ENCODE data around the gene DES.

The DES gene

DNA sequence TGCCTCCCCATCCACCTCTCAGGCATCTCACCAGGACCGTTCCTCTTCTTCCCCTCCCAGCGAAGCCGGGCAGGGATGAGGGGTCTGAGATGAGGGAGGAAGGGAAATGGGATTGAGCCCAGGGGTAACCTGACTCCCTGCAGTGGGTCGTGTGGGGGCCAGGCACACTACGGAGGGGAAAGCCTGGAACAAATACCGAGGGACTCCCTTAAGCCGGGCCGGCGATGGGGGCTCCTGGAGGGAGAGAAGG is 16.2 kb downstream of the DES start:
- H3K4me3 ChIP-seq, result peak overlapping the region; percentile 45 to 47
- peak overlapping the region; percentile 96 to 97 for H3K27ac ChIP-seq

DNA sequence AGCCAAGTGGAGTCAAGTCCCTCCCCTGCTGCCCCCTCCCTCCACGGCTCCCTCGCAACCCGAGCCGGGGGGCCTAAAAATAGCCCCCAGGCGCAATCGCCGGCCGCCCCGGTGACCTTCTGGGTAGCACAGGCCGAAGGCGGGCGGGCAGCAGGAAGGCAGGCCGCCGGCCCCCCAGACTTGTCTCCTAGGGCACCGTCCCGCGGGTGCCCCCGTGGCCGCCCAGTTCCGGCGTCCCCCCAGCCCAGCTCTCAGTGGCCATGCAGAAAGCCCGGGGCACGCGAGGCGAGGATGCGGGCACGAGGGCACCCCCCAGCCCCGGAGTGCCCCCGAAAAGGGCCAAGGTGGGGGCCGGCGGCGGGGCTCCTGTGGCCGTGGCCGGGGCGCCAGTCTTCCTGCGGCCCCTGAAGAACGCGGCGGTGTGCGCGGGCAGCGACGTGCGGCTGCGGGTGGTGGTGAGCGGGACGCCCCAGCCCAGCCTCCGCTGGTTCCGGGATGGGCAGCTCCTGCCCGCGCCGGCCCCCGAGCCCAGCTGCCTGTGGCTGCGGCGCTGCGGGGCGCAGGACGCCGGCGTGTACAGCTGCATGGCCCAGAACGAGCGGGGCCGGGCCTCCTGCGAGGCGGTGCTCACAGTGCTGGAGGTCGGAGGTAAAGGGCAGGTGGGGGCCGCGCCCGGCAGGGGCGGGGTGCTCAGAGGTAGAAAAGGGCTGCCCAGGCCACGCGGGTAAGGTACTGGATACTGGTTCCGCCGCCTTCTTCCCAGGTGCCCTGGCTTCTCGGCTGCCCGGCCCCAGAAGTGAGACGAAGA is 16.7 kb downstream of the DES start, which contains the start of gene SPEG:
SPEG (plus strand) TSS at position 126 of the 808 bp plus-strand sequence; CDS start at position 261, 135 bp downstream.
- peak within 1 kb of the TSS; percentile 45 to 47 for H3K4me3 ChIP-seq
- H3K36me3 ChIP-seq, result no peaks in the 10 kb centered on the region
- no peaks in the 10 kb centered on the region for H3K27me3 ChIP-seq
- peak within 1 kb of the TSS; percentile 96 to 97 for H3K27ac ChIP-seq
- TF ChIP-seq, protein P1, sequence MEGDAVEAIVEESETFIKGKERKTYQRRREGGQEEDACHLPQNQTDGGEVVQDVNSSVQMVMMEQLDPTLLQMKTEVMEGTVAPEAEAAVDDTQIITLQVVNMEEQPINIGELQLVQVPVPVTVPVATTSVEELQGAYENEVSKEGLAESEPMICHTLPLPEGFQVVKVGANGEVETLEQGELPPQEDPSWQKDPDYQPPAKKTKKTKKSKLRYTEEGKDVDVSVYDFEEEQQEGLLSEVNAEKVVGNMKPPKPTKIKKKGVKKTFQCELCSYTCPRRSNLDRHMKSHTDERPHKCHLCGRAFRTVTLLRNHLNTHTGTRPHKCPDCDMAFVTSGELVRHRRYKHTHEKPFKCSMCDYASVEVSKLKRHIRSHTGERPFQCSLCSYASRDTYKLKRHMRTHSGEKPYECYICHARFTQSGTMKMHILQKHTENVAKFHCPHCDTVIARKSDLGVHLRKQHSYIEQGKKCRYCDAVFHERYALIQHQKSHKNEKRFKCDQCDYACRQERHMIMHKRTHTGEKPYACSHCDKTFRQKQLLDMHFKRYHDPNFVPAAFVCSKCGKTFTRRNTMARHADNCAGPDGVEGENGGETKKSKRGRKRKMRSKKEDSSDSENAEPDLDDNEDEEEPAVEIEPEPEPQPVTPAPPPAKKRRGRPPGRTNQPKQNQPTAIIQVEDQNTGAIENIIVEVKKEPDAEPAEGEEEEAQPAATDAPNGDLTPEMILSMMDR (IDR thresholded peaks at IDR 0.05), result no peak
- no peak for DNase-seq
- intact Hi-C loops (cut with DNase I; ENCODE audit: low total_unique reads), result loop anchor here (2.0 to 5.0 kb wide), 2 partner anchors 18 to 1382 kb away; no protein-coding TSS in a partner anchor
- H3K4me1 ChIP-seq, result peaks cover 0 to 86% (median 32%) of the 10 kb centered on the region in 4 donors
- H3K9me3 ChIP-seq, result no peaks in the 10 kb centered on the region

More for the DNA sequence above, 16.2 kb downstream of the DES start:
- H3K9me3 ChIP-seq, result no peaks in the 10 kb centered on the region
- TF ChIP-seq, protein P1 (IDR thresholded peaks at IDR 0.05), result no peak
- DNase-seq, result no peak
- H3K27me3 ChIP-seq, result no peaks in the 10 kb centered on the region
- peaks cover 0 to 82% (median 32%) of the 10 kb centered on the region in 4 donors for H3K4me1 ChIP-seq
- intact Hi-C loops (cut with DNase I; ENCODE audit: low total_unique reads), result loop anchor here (2.0 kb wide), 1 partner anchor 18 kb away; no protein-coding TSS in a partner anchor
- no peaks in the 10 kb centered on the region for H3K36me3 ChIP-seq

DNA sequence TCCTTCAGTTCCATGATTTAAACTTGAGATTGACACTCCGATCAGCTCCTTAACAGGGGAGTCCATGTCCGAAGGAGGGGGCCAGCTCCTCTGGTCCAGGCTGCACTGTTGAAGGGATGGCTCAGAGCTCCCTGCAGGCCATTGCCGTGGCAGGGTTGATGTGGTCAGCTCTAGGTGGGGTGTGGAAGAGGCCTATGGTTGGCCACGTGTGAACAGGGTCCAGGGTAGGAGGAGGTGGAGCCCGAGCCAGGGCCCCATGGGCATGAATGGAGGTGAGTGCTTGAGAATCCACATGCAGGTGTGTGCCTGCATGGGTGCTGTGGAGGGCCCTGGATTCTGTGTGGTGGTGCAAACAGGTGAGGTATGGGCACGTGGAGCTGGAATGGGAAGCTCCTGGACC is 17.5 kb downstream of the DES start:
- no peaks in the 10 kb centered on the region for H3K36me3 ChIP-seq
- H3K27me3 ChIP-seq, result no peaks in the 10 kb centered on the region
- DNase-seq, result no peak
- H3K27ac ChIP-seq, result peak overlapping the region; percentile 96 to 97
- H3K4me3 ChIP-seq, result peak overlapping the region; percentile 45 to 47
- H3K4me1 ChIP-seq, result peaks cover 0 to 86% (median 30%) of the 10 kb centered on the region in 4 donors
- TF ChIP-seq, protein P1 (IDR thresholded peaks at IDR 0.05), result no peak
- intact Hi-C loops (cut with DNase I; ENCODE audit: low total_unique reads), result loop anchor here (2.0 to 5.0 kb wide), 2 partner anchors 17 to 1382 kb away; no protein-coding TSS in a partner anchor
- H3K9me3 ChIP-seq, result no peaks in the 10 kb centered on the region

DNA sequence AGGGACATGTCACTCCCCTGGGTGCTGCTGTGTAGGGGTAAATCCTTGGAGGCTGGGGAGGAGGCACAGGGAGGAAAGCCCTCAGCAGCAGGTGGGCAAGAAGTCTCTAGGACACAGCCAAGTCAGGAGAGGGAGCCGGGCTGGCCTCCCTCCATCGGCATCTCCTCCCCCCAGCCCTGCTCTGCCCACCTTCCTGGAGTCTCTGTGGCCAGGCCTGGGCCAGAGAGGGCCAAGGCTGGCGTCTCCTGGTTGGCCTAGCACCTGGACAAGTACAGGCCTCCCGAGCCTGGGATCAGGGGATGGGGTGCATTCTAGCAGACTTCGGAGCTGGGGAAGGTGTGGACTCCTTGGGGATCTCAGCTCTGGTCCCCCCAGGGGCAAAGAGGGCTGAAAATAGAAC is 18.3 kb downstream of the DES start:
- intact Hi-C loops (cut with DNase I; ENCODE audit: low total_unique reads), result loop anchor here (5.0 kb wide), 1 partner anchor 1381 kb away; no protein-coding TSS in a partner anchor
- no peaks in the 10 kb centered on the region for H3K36me3 ChIP-seq
- peaks cover 0 to 87% (median 36%) of the 10 kb centered on the region in 4 donors for H3K4me1 ChIP-seq
- H3K4me3 ChIP-seq, result no peak overlapping the region
- H3K27me3 ChIP-seq, result no peaks in the 10 kb centered on the region
- DNase-seq, result peak in 1 of 2 donors; percentile 63
- TF ChIP-seq, protein P1 (IDR thresholded peaks at IDR 0.05), result no peak
- H3K27ac ChIP-seq, result peak overlapping the region; percentile 96 to 97
- no peaks in the 10 kb centered on the region for H3K9me3 ChIP-seq

DNA sequence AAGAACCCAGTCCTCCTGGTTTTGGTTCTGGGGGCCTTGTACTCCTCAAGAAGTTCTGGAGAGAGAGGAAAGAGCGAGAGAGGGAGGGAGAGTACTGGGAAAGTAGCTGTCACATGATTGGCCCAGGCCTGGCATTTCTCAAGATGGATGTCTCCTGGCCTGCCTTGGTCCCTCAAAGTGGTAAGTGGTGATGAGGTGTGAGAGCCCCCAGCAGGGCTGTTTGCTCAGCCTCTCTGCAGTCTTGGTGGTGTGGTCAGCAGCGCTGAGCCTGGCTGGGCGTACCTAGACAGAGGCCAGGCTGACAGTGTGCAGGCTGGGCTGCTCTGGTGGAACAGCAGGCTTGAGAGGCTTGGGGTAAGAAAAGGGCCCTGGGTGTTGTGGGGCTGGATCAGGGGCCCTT is 19.0 kb downstream of the DES start:
- no peaks in the 10 kb centered on the region for H3K9me3 ChIP-seq
- TF ChIP-seq, protein P1 (IDR thresholded peaks at IDR 0.05), result no peak
- H3K36me3 ChIP-seq, result no peaks in the 10 kb centered on the region
- DNase-seq, result peak in 1 of 2 donors; percentile 20
- H3K4me1 ChIP-seq, result peaks cover 0 to 86% (median 37%) of the 10 kb centered on the region in 4 donors
- intact Hi-C loops (cut with DNase I; ENCODE audit: low total_unique reads), result loop anchor here (5.0 kb wide), 1 partner anchor 1380 kb away; no protein-coding TSS in a partner anchor
- H3K27ac ChIP-seq, result peak overlapping the region; percentile 96 to 97
- H3K4me3 ChIP-seq, result no peak overlapping the region
- H3K27me3 ChIP-seq, result no peaks in the 10 kb centered on the region
